DOHH2 (cell line): ENCODE measurements around the gene TLCD2.

ENCODE experiments used
- CTCF ChIP-seq: fragments of 200-600 bp; sonication (generic); IDR thresholded peaks from one replicate; pipeline ENCODE4 v1.5.1; 2014; ENCODE audit warnings: antibody characterized with exemption, mild to moderate bottlenecking, low read depth, low read length; ENCODE audit not compliant: poor library complexity, severe bottlenecking
- EZH2phosphoT487 ChIP-seq: fragments of 200-600 bp; sonication (generic); IDR thresholded peaks from 2 replicates; pipeline ENCODE4 v1.6.1; 2017; ENCODE audit warnings: borderline replicate concordance, mild to moderate bottlenecking, antibody characterized with exemption, low read length, moderate library complexity, mixed read lengths

GRCh38 chr17:1707107-1707506, 3.1 kb downstream of the TLCD2 start:
- TF ChIP-seq CTCF = no peak
- no peak for TF ChIP-seq EZH2phosphoT487
